ENCODE results near the gene B9D1.

DNA sequence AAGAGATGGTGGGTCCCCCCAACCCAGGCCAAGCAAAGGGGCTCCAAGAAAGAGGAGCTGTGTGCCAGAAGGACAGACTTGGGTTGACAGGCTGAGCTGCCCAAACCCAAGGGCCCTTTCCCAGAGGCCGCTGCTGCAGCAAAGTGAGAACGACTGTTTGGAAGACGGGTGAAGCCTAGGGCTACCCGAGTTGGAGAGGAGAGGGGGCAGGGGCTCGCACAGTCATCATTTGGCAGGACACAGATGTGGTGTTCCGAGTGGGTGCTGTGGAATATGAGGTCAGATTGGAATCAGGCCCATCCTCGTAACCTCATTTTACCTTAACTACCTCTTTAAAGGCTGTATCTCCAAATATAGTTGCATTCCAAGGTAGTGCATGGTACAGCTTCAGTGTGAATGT lies 29.8 kb upstream of the B9D1 start:
- TF ChIP-seq, protein P1, sequence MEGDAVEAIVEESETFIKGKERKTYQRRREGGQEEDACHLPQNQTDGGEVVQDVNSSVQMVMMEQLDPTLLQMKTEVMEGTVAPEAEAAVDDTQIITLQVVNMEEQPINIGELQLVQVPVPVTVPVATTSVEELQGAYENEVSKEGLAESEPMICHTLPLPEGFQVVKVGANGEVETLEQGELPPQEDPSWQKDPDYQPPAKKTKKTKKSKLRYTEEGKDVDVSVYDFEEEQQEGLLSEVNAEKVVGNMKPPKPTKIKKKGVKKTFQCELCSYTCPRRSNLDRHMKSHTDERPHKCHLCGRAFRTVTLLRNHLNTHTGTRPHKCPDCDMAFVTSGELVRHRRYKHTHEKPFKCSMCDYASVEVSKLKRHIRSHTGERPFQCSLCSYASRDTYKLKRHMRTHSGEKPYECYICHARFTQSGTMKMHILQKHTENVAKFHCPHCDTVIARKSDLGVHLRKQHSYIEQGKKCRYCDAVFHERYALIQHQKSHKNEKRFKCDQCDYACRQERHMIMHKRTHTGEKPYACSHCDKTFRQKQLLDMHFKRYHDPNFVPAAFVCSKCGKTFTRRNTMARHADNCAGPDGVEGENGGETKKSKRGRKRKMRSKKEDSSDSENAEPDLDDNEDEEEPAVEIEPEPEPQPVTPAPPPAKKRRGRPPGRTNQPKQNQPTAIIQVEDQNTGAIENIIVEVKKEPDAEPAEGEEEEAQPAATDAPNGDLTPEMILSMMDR (conservative IDR thresholded peaks at IDR 0.05; ENCODE audit: low read depth in 2 of 2), result no peak
- TF ChIP-seq JUNB (IDR thresholded peaks at IDR 0.05; ENCODE audit: unreplicated experiment) (no peak), EZH2 (IDR thresholded peaks at IDR 0.05; ENCODE audit: low read depth, unreplicated experiment) (no peak), POLR2AphosphoS5 (IDR thresholded peaks at IDR 0.05; ENCODE audit: low read depth) (no peak), ZNF114 (CRISPR knock-in tag; IDR thresholded peaks at IDR 0.05) (no peak), NANOG (IDR thresholded peaks at IDR 0.05; ENCODE audit: borderline replicate concordance) (no peak), CREB1 (CRISPR knock-in tag; IDR thresholded peaks at IDR 0.05; ENCODE audit: low read depth) (no peak), EZH2phosphoT487 (IDR thresholded peaks at IDR 0.05; ENCODE audit: unreplicated experiment) (no peak), STAT1 (IDR thresholded peaks at IDR 0.05; ENCODE audit: unreplicated experiment) (no peak), ZNF331 (CRISPR knock-in tag; IDR thresholded peaks at IDR 0.05; ENCODE audit: low read depth) (no peak)
- TF ChIP-seq, protein P2, sequence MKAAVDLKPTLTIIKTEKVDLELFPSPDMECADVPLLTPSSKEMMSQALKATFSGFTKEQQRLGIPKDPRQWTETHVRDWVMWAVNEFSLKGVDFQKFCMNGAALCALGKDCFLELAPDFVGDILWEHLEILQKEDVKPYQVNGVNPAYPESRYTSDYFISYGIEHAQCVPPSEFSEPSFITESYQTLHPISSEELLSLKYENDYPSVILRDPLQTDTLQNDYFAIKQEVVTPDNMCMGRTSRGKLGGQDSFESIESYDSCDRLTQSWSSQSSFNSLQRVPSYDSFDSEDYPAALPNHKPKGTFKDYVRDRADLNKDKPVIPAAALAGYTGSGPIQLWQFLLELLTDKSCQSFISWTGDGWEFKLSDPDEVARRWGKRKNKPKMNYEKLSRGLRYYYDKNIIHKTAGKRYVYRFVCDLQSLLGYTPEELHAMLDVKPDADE (IDR thresholded peaks at IDR 0.05), result no peak
- TF ChIP-seq, protein P3, sequence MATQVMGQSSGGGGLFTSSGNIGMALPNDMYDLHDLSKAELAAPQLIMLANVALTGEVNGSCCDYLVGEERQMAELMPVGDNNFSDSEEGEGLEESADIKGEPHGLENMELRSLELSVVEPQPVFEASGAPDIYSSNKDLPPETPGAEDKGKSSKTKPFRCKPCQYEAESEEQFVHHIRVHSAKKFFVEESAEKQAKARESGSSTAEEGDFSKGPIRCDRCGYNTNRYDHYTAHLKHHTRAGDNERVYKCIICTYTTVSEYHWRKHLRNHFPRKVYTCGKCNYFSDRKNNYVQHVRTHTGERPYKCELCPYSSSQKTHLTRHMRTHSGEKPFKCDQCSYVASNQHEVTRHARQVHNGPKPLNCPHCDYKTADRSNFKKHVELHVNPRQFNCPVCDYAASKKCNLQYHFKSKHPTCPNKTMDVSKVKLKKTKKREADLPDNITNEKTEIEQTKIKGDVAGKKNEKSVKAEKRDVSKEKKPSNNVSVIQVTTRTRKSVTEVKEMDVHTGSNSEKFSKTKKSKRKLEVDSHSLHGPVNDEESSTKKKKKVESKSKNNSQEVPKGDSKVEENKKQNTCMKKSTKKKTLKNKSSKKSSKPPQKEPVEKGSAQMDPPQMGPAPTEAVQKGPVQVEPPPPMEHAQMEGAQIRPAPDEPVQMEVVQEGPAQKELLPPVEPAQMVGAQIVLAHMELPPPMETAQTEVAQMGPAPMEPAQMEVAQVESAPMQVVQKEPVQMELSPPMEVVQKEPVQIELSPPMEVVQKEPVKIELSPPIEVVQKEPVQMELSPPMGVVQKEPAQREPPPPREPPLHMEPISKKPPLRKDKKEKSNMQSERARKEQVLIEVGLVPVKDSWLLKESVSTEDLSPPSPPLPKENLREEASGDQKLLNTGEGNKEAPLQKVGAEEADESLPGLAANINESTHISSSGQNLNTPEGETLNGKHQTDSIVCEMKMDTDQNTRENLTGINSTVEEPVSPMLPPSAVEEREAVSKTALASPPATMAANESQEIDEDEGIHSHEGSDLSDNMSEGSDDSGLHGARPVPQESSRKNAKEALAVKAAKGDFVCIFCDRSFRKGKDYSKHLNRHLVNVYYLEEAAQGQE (IDR thresholded peaks at IDR 0.05; ENCODE audit: unreplicated experiment), result no peak
- TF ChIP-seq, protein P4, sequence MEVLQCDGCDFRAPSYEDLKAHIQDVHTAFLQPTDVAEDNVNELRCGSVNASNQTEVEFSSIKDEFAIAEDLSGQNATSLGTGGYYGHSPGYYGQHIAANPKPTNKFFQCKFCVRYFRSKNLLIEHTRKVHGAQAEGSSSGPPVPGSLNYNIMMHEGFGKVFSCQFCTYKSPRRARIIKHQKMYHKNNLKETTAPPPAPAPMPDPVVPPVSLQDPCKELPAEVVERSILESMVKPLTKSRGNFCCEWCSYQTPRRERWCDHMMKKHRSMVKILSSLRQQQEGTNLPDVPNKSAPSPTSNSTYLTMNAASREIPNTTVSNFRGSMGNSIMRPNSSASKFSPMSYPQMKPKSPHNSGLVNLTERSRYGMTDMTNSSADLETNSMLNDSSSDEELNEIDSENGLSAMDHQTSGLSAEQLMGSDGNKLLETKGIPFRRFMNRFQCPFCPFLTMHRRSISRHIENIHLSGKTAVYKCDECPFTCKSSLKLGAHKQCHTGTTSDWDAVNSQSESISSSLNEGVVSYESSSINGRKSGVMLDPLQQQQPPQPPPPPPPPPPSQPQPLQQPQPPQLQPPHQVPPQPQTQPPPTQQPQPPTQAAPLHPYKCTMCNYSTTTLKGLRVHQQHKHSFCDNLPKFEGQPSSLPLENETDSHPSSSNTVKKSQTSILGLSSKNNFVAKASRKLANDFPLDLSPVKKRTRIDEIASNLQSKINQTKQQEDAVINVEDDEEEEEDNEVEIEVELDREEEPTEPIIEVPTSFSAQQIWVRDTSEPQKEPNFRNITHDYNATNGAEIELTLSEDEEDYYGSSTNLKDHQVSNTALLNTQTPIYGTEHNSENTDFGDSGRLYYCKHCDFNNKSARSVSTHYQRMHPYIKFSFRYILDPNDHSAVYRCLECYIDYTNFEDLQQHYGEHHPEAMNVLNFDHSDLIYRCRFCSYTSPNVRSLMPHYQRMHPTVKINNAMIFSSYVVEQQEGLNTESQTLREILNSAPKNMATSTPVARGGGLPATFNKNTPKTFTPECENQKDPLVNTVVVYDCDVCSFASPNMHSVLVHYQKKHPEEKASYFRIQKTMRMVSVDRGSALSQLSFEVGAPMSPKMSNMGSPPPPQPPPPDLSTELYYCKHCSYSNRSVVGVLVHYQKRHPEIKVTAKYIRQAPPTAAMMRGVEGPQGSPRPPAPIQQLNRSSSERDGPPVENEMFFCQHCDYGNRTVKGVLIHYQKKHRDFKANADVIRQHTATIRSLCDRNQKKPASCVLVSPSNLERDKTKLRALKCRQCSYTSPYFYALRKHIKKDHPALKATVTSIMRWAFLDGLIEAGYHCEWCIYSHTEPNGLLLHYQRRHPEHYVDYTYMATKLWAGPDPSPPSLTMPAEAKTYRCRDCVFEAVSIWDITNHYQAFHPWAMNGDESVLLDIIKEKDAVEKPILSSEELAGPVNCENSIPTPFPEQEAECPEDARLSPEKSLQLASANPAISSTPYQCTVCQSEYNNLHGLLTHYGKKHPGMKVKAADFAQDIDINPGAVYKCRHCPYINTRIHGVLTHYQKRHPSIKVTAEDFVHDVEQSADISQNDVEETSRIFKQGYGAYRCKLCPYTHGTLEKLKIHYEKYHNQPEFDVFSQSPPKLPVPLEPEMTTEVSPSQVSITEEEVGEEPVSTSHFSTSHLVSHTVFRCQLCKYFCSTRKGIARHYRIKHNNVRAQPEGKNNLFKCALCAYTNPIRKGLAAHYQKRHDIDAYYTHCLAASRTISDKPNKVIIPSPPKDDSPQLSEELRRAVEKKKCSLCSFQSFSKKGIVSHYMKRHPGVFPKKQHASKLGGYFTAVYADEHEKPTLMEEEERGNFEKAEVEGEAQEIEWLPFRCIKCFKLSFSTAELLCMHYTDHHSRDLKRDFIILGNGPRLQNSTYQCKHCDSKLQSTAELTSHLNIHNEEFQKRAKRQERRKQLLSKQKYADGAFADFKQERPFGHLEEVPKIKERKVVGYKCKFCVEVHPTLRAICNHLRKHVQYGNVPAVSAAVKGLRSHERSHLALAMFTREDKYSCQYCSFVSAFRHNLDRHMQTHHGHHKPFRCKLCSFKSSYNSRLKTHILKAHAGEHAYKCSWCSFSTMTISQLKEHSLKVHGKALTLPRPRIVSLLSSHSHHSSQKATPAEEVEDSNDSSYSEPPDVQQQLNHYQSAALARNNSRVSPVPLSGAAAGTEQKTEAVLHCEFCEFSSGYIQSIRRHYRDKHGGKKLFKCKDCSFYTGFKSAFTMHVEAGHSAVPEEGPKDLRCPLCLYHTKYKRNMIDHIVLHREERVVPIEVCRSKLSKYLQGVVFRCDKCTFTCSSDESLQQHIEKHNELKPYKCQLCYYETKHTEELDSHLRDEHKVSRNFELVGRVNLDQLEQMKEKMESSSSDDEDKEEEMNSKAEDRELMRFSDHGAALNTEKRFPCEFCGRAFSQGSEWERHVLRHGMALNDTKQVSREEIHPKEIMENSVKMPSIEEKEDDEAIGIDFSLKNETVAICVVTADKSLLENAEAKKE (CRISPR knock-in tag; IDR thresholded peaks at IDR 0.05), result no peak
